Fibroblast of the conjunctiva (primary cell): Measurements from ENCODE around the gene BLID.

Experiments used
- DNase-seq: peaks from one replicate; pipeline ENCODE4 v3.0.0-alpha.2; 2010; ENCODE audit warnings: low read depth

The BLID gene

DNA sequence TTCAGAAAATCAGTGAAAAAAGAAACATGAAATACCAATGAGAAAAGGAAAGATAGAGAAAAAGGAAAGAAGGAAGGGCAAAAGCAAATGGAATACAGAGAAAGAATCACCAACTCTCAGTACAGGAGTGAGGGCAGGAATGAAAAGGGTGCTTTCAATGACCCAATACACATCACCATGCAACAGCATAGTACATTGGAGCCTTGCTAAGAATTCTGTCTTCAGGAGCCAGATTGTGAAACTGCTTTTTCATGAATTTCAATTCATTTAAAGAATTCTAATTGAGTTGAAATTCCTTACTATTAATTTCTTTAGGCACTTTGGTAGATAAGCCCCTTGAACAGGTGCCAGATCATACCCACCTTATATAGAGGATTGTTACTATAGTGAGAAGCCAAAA is 34.9 kb downstream of the BLID start:
- DNase-seq = no peak

- no peak for DNase-seq
These were observed 38.6 kb downstream of the BLID start for GRCh38 chr11:122077459-122077858.

- DNase-seq = no peak
These were observed 39.4 kb downstream of the BLID start for GRCh38 chr11:122076512-122077120.

- DNase-seq = no peak
These were observed 41.0 kb downstream of the BLID start for GRCh38 chr11:122075016-122075415.

DNA sequence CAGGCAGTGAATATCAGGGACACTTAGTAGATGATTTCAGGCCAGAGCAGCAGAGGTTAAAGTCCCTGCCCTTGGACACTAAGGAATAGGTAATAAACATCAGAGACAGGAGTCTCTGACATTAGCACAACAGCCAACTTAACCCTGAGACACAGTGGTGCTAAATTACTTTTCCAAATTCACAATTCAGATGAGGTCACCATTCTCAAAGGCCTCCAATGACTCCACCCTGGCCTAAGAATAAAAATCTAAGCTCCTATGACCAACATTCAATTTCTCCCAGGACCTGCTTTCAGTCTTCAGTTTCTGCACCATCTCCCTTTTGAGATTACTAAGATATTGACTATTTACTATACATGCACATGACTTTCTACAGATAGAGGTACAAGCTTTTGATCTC is 42.0 kb downstream of the BLID start:
- DNase-seq = no peak

GRCh38 chr11:122071709-122072202 is 44.3 kb downstream of the BLID start:
- no peak for DNase-seq

- DNase-seq = peak; percentile 91
These were observed 46.2 kb downstream of the BLID start for GRCh38 chr11:122069707-122070360.

DNA sequence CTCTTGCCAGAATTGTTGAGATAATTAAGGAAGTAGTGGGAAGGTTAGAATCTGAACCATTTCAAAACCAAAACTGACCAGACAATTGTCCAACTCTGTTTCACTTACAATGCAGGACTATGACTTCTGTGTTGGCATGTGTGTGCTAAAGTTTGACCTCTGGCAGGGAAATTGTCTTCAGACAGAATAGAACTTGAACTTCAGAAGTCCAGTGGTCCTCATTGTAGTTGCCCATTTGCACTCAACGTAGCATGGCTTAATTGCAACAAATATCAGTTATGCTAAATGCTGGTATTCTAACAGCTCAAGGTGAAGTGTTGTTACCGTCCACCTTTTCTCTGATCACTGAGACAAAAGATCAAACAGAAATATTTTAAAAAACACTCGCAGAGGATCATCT is 47.2 kb downstream of the BLID start:
- DNase-seq = no peak

GRCh38 chr11:122068141-122068540 is 47.9 kb downstream of the BLID start:
- no peak for DNase-seq
